Activated CD4-positive, alpha-beta T cell treated with anti-CD3 and anti-CD28 coated beads for 24 hours (primary cell): ENCODE data around the gene LRRC8D.
"Not testable (repeated sequence)": the region's sequence is repeated elsewhere in the genome, so short reads cannot be mapped to it uniquely, and the experiment has no call there.

Experiments
- DNase-seq, 2 donors: peaks; one replicate each; pipeline ENCODE4 v3.0.0-alpha.2; 2020; ENCODE audit warnings: low read depth in 2 of 2

The LRRC8D gene

DNA sequence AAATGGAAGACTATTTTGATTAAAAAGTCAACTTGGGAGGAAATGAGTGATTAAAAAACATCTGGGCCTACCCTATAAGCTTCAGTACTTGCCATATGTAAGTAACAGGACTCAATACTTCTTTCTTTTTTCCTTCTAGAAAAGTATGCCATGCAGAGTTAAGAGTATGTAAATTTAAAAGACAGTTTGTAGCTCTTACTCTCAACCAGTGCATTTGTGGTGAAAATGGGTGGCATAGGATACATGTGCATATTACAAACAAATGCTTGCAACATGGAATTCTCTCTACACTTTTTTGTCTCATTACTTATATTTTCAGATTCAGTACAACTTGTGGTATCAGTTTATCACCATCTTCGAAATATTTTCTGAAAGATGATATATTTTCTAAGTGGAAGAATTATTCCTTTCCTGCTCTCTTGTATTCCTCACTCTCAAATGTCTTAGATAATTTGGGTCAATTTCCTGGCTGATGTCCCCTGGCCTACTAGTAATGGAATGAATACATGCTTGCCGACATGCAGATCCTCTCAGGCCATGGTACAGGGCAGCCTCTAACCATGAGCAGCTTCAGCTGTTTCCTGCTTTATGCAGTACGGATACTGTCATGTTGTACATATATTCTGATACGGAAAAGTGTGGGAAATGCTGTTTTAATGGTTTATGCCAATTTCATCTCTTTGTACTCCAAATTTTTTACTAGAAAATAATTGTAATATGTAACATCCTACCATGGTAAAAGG lies 92.7 kb downstream of the LRRC8D start:
- DNase-seq, result no peak

DNA sequence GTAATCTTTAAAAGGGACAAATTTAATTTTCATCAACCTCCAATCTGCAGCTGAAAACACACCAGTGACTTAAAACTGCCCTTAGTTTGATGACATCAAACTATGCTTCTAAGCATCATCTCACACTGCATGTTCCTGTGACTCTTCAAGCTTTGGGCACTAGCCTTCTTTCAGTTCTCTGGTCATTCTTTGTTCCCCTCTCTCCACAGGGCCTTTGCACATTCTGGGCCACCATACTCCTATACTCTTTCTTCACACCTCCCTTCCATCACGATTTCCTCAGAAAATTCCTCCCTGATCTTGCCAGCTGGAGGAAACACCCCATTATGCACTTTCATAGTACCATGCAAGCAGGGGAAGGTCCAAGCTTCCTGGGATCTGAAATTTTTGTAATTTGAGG lies 96.5 kb downstream of the LRRC8D start:
- no peak for DNase-seq

DNA sequence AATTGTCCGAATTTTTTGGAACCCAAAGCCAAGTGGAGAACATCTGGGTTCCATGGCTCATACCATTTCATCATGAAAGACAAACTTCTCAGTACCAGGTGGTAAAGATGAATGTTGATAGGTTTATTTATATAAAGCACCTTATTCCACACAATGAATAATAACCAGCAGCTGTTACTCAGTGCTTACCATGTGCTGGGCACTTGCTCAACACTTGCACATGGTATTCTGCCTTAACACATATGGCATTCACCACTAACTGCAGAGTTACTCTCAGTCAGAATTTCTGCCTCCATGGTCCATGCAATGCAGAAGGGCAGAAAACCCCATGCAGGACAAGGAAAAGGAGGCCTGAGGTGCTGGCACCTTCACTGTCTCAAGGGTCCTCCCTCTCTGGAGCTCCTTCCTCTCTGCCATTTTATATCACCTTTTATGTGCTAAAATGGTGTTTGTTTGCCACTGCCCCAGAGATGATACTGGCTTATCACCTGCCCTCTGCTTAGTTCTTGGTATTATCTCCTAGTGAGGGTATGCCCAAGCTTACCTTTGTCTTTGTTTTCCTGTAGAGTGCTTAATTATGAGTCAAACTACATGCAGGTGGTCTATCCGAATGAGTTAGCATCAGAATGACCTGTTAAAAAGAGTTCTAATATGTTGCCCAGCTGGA lies 97.4 kb downstream of the LRRC8D start:
- no peak for DNase-seq

DNA sequence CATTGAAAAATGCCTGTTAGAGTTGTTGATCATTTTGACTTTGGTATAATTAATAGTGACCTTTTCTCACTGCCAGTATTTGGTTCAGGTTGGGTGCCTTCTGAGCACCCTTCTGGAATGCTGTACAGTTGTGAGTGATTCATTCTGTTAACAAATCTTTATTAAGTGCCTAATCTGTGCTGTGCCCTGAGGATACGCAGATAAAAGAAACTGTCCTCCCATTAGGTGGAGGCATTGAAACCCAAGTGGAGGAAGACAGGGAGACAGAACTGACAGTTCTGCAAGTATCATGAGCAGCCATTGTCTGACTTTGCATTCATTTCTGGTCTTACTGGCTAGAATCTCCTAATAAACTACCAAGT lies 97.9 kb downstream of the LRRC8D start:
- no peak for DNase-seq

DNA sequence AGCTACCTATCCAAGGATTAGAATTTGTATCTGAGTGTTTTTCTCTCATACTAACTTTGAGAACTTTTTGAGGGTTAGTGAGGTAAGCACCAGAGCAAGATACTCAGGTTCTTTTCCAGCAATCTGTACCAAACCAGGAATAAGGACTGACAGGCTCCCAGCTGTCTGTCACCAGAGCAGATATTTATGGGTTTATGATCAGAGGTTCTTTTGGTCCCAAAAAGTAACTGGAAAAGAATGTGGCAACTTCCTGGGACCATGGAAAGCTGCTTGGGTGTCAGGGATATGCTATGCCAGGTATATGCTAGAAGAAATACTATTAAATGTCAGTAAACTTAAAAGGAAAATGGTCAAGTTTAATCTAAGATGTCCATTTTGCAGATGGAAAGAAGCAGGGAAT lies 98.3 kb downstream of the LRRC8D start:
- no peak for DNase-seq

DNA sequence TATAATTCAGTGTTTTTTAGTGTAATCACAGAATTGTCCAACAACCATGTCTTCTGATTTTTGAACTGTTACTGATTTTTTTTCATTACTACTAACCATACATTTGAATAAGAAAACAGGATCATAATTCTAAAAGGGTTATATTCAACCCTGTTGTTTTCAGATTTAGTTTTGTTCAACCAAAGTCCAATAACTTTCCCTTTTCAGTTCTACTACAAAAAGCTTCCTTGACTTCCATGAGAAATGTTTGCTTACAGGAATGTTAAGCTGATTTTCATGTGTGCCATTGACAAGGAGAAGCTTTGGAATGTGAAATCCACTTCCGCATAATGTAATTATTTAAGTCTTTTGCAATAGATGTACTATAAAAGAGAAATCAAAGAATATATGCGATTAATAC lies 102.1 kb downstream of the LRRC8D start:
- DNase-seq, result no peak

DNA sequence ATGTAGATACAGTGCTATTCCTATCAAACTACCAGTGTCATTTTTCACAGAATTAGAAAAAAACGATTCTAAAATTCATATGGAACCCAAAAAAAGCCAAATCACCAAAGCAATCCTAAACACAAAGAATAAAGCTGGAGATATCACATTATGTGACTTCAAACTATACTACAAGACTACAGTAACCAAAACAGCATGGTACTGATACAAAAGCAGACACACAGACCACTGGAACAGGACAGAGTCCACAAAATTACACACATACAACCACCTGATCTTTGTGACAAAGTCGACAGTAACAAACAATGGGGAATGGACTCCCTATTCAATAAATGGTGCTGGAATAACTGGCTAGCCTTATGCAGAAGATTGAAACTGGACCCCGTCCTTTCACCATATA lies 102.7 kb downstream of the LRRC8D start:
- no peak for DNase-seq

DNA sequence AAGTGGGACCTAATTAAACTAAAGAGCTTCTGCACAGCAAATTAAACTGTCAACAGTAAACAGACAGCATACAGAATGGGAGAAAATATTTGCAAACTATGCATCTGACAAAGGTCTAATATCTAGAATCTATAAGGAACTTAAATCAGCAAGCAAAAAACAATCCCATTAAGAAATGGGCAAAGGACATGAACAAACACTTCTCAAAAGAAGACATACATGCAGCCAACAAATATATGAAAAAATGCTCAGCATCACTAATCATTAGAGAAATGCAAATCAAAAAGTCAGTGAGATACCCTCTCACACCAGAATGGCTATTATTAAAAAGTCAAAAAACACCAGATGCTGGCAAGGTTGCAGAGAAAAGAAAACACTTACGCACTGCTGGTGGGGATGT lies 103.2 kb downstream of the LRRC8D start:
- not testable (repeated sequence) for DNase-seq

DNA sequence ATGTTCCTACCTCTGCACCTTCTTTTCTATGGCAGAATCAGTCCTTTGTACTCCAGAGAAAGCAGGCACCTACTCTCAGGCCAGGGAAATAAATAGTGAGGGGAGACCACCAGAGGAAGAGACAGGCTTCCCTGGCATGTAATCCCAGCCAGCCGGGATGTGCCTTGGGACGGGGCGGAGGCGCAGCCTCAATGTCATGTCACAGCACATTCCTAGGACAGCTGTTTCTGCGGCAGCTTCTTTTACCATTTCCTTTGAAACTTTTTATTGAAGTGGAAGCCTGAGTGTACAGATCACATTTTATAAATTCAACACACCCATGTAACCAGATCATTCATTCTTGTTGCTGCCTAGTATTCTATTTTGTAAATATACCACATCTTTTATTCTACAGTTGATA lies 106.2 kb downstream of the LRRC8D start:
- no peak for DNase-seq

DNA sequence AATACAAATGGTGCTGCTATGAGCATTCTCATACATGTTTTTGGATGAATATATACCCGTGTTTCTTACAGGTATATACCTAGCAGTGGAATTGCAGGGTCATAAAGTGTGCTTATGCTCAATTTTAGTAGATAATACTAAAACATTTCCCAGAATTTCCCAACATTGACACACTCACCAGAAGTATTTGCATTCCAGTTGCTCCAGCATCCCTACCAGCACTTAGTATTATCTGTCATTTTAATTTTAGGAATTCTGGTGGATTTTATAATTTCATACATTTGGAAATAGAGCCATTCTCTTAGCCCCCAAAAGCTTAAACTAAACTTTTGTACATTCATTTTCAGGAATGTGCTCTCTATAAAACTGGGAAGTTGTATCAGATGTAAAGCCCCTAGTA lies 106.6 kb downstream of the LRRC8D start:
- DNase-seq, result no peak

DNA sequence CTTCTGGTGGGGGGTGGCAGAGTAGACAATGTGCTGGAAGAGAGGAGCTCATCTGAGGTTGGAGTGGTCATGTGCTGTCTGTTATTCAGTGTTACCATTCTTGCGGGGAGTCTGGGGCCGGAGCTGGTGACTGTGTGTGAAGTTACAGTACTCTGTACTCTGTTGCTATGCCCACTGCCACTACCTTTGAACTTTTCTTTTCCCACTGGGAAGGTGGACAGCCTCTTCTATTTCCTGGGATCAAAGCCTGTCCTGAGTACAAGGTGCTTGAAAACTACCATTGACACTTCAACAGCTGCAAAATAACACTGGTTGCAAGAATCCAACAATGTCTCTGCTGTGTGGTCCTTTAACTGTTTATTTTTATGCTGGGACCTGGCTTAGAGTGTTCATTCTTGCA lies 107.7 kb downstream of the LRRC8D start:
- DNase-seq, result no peak

DNA sequence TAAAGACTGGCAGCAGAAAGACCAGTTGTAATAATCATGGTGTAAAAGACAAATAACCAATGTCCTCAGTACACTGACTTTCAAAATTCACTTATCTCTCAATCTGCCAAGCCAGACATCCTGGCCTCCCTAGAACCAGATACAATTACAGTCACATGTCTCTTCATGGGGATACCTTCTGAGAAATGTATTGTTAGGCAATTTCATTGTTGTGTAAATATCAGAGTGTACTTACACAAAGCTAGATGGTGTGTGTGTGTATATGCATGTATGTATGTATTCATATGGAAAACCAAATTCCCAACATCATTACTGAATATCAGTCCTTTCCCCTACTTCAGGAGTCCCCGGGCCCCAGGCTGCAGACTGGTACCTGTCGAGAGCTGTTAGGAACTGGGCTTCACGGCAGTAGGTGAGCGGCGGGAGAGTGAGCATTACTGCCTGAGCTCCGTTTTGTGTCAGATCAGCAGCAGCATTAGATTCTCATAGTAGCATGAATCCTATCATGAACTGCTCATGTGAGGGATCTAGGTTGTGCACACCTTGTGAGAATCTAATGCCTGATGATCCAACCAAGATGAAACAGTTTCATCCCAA lies 108.7 kb downstream of the LRRC8D start:
- DNase-seq, result no peak

DNA sequence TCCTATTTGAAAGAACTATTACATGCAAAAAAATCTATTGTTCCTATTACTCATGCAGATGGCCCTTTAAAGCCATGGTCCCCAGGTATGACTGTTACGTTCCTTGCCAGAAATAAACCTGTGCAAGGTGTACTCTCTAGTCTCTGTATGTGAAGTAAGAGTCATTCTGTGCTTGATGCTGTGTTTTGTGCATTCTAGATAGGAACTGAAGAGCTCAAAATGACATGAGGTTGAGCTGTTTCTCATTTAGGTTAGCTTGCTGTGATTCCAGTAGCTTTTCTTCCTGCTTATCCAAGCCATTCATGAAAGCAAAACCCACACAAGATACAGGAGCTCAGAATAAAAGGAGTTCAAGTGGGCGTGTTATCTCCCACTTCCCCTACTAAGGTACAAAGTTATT lies 109.7 kb downstream of the LRRC8D start:
- no peak for DNase-seq

DNA sequence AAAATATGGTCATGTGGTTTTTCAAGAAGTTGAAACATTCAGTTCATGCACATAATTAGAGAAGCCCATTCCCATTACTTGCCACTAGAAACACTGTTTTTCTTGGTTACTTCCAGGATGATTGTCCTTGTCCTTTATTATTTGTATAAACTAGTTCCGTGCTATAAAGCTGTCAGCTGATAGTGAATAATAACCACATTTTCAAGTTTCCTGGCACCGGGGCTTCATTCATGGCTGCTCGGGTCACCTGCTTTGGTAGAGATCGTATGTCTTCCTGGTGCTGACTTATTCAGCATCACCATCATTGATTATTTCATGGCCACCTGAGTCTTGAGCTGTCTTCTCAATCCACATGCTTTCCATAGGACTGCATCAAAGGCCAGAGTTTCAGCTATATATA lies 111.1 kb downstream of the LRRC8D start:
- DNase-seq, result no peak

DNA sequence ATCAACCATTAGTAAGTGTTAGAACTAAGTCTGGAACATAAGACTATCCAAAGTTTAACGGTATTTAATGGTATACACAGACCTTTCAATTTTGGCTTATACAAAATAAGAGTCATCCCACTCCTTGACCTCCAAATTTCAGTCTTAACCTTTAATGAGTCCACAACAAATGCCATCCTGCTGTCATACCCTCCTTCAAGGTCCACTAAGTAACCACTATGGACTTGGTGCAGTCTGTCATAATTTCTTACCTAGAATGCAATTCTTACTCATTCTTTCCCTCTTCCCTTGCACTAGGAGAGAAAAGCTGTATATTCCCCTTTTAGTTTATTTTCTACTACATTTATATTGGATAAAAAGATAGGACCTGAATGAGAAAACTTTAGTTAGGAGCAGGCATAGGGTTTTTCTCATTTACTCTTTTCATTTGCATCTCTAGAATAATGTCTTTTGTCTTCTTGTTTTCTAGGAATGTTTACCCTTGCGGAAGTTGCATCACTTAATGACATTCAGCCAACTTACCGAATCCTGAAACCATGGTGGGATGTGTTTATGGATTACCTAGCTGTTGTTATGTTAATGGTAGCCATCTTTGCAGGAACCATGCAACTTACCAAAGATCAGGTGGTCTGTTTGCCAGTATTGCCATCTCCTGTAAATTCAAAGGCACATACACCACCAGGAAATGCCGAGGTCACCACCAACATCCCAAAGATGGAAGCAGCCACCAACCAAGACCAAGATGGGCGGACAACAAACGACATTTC lies 111.9 kb downstream of the LRRC8D start:
- DNase-seq, result no peak

DNA sequence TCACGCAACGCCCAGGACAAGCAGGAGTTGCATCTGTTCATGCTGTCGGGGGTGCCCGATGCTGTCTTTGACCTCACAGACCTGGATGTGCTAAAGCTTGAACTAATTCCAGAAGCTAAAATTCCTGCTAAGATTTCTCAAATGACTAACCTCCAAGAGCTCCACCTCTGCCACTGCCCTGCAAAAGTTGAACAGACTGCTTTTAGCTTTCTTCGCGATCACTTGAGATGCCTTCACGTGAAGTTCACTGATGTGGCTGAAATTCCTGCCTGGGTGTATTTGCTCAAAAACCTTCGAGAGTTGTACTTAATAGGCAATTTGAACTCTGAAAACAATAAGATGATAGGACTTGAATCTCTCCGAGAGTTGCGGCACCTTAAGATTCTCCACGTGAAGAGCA lies 113.6 kb downstream of the LRRC8D start:
- no peak for DNase-seq

DNA sequence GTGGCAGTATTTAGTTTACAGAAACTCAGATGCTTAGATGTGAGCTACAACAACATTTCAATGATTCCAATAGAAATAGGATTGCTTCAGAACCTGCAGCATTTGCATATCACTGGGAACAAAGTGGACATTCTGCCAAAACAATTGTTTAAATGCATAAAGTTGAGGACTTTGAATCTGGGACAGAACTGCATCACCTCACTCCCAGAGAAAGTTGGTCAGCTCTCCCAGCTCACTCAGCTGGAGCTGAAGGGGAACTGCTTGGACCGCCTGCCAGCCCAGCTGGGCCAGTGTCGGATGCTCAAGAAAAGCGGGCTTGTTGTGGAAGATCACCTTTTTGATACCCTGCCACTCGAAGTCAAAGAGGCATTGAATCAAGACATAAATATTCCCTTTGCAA lies 114.4 kb downstream of the LRRC8D start:
- no peak for DNase-seq

DNA sequence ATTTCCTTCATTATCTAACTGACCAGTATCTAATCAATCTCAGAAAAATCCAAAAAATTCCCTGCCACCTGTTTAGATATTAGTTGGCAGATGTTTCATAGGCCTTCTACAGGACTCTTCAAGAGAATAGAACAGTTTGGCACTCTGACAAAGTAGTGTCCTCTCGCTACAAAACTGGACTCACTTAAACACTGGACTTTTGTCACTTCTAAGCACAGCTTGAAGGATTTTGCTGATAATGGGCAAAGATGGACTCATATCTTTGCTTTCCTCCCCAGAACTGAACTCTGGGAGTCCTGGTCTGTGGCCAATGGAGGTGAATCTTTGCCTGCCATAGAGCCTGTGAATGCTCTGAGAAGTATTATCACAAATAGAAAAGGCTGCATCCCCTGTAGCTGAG lies 115.9 kb downstream of the LRRC8D start:
- no peak for DNase-seq

DNA sequence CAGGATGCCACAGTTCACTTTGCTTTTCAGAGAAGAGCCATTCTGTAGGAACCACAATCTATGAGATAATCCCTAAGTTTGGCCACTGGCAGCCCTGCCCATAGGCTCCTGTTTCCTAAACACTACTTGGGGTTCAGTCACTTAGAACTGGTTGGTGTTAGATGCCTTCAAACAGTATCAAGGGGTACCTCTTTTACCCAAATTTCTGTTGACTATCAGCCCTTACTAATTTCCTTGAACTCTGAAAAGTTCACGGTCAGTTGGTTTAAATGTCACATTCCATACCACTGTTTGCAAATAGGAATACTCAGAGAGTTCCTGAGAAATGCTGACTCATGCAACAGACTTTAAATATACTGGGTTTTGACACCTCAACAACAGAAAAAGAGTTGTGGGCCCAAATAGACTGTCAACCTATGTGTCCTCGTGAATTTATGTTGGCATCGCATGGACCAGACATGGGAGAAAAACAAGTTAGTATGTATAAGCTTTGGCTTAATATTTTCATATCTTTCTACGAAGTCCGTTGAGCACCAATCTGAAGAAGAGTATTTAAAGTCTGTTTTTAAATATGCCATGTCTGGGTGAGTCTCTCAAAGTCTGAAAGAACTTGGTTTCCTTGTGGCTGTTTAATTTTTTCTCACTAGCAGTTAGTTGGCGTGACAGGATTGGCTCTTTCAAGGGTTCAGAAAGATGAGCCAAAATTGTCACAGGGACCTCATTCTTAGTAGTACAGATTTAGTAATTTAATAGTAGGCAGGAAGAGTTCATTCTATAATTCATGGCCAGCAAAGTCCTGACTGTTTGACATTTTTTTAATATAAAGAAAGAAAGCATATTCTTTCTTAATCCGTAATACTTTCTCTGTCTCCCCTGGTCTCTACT lies 117.6 kb downstream of the LRRC8D start:
- no peak for DNase-seq

DNA sequence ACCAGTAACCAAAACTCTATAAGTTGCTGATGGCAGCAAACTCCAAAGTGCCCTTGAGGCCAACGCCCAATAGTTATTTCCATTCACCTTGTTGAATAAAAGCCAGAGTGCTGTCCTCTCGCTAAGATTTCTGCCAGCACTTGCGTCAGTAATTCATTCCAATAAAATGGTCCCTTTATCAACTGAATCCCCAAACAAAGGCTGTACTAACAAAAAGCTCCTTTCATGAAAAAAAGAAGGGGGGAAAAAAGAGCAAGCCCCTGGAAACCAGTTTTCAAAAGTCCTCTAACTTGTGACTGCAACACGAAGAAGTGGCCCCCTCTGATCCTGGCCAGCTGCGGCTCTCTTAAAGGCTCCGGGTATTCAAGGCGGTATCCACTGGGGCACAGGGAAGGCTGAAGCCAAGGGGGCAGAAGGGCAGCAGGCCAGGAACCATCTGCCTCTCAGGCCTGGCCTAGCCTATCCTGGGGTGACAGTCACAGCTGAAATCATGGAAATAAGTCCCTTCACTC lies 118.3 kb downstream of the LRRC8D start:
- no peak for DNase-seq

DNA sequence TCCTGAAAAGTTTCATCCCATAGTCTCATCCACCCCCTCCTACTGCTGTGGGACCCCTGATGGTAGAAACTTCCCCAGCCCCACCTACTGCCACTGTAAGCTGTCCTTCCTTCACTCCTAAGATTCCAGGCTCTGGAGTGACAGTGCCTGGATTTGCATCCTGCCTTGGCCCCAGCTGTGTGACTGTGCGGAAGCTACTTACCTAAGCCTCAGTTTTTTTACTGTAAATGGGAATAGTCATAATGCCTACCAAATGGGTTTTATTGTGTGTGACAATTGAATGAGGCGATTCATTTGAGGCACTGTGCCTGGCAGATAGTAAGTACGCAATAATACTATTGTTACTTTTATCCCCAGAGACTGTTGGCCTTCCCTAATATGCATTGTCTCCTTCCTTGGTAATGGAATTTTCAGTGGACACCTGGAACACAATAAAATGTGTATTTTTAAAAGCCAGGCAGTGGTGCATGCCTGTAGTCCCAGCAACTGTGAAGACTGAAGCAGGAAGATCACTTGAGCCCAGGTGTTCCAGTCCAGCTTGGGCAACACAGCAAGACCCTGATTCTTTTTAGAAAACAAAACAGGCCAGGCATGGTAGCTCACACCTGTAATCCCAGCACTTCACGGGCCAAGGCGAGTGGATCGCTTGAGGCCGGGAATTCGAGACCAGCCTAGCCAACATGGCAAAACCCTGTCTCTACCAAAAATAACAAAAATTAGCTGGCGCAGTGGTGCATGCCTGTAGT lies 119.0 kb downstream of the LRRC8D start:
- no peak for DNase-seq
